Measurements from ENCODE around the gene PTPRT.

GRCh38 chr20:42610070-42610469, 579.6 kb downstream of the PTPRT start:
- TF ChIP-seq CTCF (conservative IDR thresholded peaks at IDR 0.05; ENCODE audit: low read depth, low read length) (no peak), EZH2 (IDR thresholded peaks at IDR 0.05; ENCODE audit: borderline replicate concordance, low read depth, low read length, poor library complexity, severe bottlenecking) (no peak)
